KMS-11 (cell line): ENCODE results near the gene TECPR2.

Experiments used
- H2AFZ ChIP-seq: fragments of 200-600 bp; sonication (generic); 2 replicates; pipeline ENCODE4 v1.6.1; 2016; ENCODE audit warnings: antibody characterized with exemption, mixed run types, low read depth
- H3K27ac ChIP-seq: fragments of 200-600 bp; sonication (generic); 2 replicates; pipeline ENCODE4 v1.6.1; 2016; ENCODE audit warnings: mild to moderate bottlenecking, mixed run types
- H3K27me3 ChIP-seq: fragments of 200-600 bp; sonication (generic); 2 replicates; pipeline ENCODE4 v1.6.1; 2017; ENCODE audit warnings: mild to moderate bottlenecking, low read depth, mixed run types, moderate library complexity; ENCODE audit not compliant: insufficient read depth
- H3K36me3 ChIP-seq: fragments of 200-600 bp; sonication (generic); 2 replicates; pipeline ENCODE4 v1.6.1; 2017; ENCODE audit warnings: mild to moderate bottlenecking, mixed run types; ENCODE audit not compliant: insufficient read depth
- H3K4me1 ChIP-seq: fragments of 200-600 bp; sonication (generic); 2 replicates; pipeline ENCODE4 v1.6.1; 2016; ENCODE audit warnings: mild to moderate bottlenecking, low read depth, mixed run types; ENCODE audit not compliant: poor library complexity, severe bottlenecking
- H3K4me2 ChIP-seq: fragments of 200-600 bp; sonication (generic); 2 replicates; pipeline ENCODE4 v1.7.0; 2016; ENCODE audit warnings: mild to moderate bottlenecking, mixed run types
- H3K4me3 ChIP-seq: fragments of 200-600 bp; sonication (generic); IDR thresholded peaks from 2 replicates; pipeline ENCODE4 v1.6.1; 2017; ENCODE audit warnings: low read depth, low read length, mixed read lengths; ENCODE audit not compliant: insufficient read depth
- H3K79me2 ChIP-seq: fragments of 200-600 bp; sonication (generic); 2 replicates; pipeline ENCODE4 v1.6.1; 2016; ENCODE audit warnings: low read depth, mixed run types; ENCODE audit not compliant: insufficient read depth
- H3K9ac ChIP-seq: fragments of 200-600 bp; sonication (generic); 2 replicates; pipeline ENCODE4 v1.6.1; 2016; ENCODE audit warnings: mild to moderate bottlenecking, mixed run types
- H4K20me1 ChIP-seq: fragments of 200-600 bp; sonication (generic); 2 replicates; pipeline ENCODE4 v1.6.1; 2016; ENCODE audit warnings: mild to moderate bottlenecking, mixed run types; ENCODE audit not compliant: insufficient read depth
- CTCF ChIP-seq: fragments of 200-600 bp; sonication (generic); conservative IDR thresholded peaks from 2 replicates; pipeline ENCODE4 v1.6.1; 2017; ENCODE audit warnings: low read depth, mild to moderate bottlenecking, antibody characterized with exemption, low read length, moderate library complexity, mixed read lengths

Gene TECPR2

GRCh38 chr14:102445066-102445465 lies 82.3 kb downstream of the TECPR2 start:
- H4K20me1 ChIP-seq: no peaks in the 10 kb centered on the region
- no peaks in the 10 kb centered on the region for H3K79me2 ChIP-seq
- no peak for TF ChIP-seq CTCF
- no peak overlapping the region for H3K27ac ChIP-seq
- H3K9ac ChIP-seq: no peak overlapping the region
- H3K4me1 ChIP-seq: no peaks in the 10 kb centered on the region
- H2AFZ ChIP-seq: no peak overlapping the region
- no peaks in the 10 kb centered on the region for H3K36me3 ChIP-seq
- no peaks in the 10 kb centered on the region for H3K27me3 ChIP-seq
- H3K4me3 ChIP-seq: no peak overlapping the region
- no peak overlapping the region for H3K4me2 ChIP-seq

- Histone ChIP-seq H3K4me3 (no peak overlapping the region), H3K27me3 (no peaks in the 10 kb centered on the region), H3K36me3 (no peaks in the 10 kb centered on the region), H3K27ac (no peak overlapping the region), H3K9ac (no peak overlapping the region), H3K4me2 (no peak overlapping the region), H2AFZ (no peak overlapping the region), H3K4me1 (no peaks in the 10 kb centered on the region), H3K79me2 (no peaks in the 10 kb centered on the region), H4K20me1 (no peaks in the 10 kb centered on the region)
- no peak for TF ChIP-seq CTCF
Observed at GRCh38 chr14:102445641-102446040, 82.9 kb downstream of the TECPR2 start.

- Histone ChIP-seq H3K4me1 (no peaks in the 10 kb centered on the region), H3K79me2 (no peaks in the 10 kb centered on the region), H3K9ac (no peak overlapping the region), H4K20me1 (no peaks in the 10 kb centered on the region), H3K4me3 (no peak overlapping the region), H2AFZ (no peak overlapping the region), H3K27ac (no peak overlapping the region), H3K27me3 (no peaks in the 10 kb centered on the region), H3K36me3 (no peaks in the 10 kb centered on the region), H3K4me2 (no peak overlapping the region)
- no peak for TF ChIP-seq CTCF
Observed at GRCh38 chr14:102450206-102451063, 87.7 kb downstream of the TECPR2 start.

- Histone ChIP-seq H3K4me1 (no peaks in the 10 kb centered on the region), H3K27me3 (no peaks in the 10 kb centered on the region), H3K36me3 (no peaks in the 10 kb centered on the region), H4K20me1 (no peaks in the 10 kb centered on the region), H3K4me3 (no peak overlapping the region), H3K9ac (no peak overlapping the region), H3K4me2 (no peak overlapping the region), H3K27ac (no peak overlapping the region), H2AFZ (no peak overlapping the region), H3K79me2 (no peaks in the 10 kb centered on the region)
- TF ChIP-seq CTCF: no peak
Observed at GRCh38 chr14:102451064-102451352, 88.3 kb downstream of the TECPR2 start.
